Colonic mucosa (tissue), 4 donors: ENCODE measurements around the gene NOS1. TPM values are rescaled to one million over a fixed set of nuclear protein-coding genes. Genes with fewer than 3 reads are reported as not detected.

Source experiments
- DNase-seq: peaks from one replicate; pipeline ENCODE4 v3.0.0-alpha.2; 2020
- H3K27ac ChIP-seq: fragments of 200-600 bp; one replicate; pipeline ENCODE4 v1.8.0; 2021
- H3K27me3 ChIP-seq: fragments of 200-600 bp; one replicate; pipeline ENCODE4 v1.8.0; 2021
- H3K36me3 ChIP-seq: fragments of 200-600 bp; one replicate; pipeline ENCODE4 v1.8.0; 2021
- H3K4me1 ChIP-seq: fragments of 200-600 bp; one replicate; pipeline ENCODE4 v1.8.0; 2021; ENCODE audit warnings: mild to moderate bottlenecking
- H3K4me3 ChIP-seq: fragments of 200-600 bp; one replicate; pipeline ENCODE4 v1.8.0; 2021
- H3K9ac ChIP-seq, 2 donors: one replicate each; pipeline ENCODE4 v1.7.0; 2013; ENCODE audit warnings: control low read depth in 2 of 2, low read depth in 2 of 2, low read length in 2 of 2
- H3K9me3 ChIP-seq: fragments of 200-600 bp; one replicate; pipeline ENCODE4 v1.8.0; 2021
- intact Hi-C: fragments of 100-400 bp; cut with DNase I; formaldehyde crosslinking; loops from one replicate; pipeline ENCODE4 v1.14.1; 2022
- total RNA-seq, 2 donors: library from RNA; stranded (reverse); fragmentation: NEBNext Ultra II Directional in 1 of 2; extraction: Animal tissue kit (Norgen Biotek cat#: 25700) in 1 of 2; gene quantifications; one replicate each; pipeline ENCODE4 v1.2.1, GENCODE V29; 2021
- TF ChIP-seq, protein P1 (sequence below): fragments of 200-600 bp; IDR thresholded peaks from one replicate; pipeline ENCODE4 v1.8.0; 2022; ENCODE audit warnings: antibody characterized with exemption, mild to moderate bottlenecking
- donor health status: healthy.
- donor health status: DM: no; HTN: no; CAD: no.
- donor health status: DM: no; HTN: no; CAD: no.

Gene NOS1
- total RNA-seq, 2 donors from 2014 or later = 0.07 to 1.9 TPM

GRCh38 chr12:117161460-117162166 is 199.8 kb downstream of the NOS1 start:
- H3K4me3 ChIP-seq = no peak overlapping the region
- intact Hi-C loops = no loop called here
- TF ChIP-seq, protein P1, sequence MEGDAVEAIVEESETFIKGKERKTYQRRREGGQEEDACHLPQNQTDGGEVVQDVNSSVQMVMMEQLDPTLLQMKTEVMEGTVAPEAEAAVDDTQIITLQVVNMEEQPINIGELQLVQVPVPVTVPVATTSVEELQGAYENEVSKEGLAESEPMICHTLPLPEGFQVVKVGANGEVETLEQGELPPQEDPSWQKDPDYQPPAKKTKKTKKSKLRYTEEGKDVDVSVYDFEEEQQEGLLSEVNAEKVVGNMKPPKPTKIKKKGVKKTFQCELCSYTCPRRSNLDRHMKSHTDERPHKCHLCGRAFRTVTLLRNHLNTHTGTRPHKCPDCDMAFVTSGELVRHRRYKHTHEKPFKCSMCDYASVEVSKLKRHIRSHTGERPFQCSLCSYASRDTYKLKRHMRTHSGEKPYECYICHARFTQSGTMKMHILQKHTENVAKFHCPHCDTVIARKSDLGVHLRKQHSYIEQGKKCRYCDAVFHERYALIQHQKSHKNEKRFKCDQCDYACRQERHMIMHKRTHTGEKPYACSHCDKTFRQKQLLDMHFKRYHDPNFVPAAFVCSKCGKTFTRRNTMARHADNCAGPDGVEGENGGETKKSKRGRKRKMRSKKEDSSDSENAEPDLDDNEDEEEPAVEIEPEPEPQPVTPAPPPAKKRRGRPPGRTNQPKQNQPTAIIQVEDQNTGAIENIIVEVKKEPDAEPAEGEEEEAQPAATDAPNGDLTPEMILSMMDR = no peak
- H3K9ac ChIP-seq = no peak overlapping the region
- H3K36me3 ChIP-seq = no peaks in the 10 kb centered on the region
- no peaks in the 10 kb centered on the region for H3K9me3 ChIP-seq
- no peak for DNase-seq
- H3K27me3 ChIP-seq = no peaks in the 10 kb centered on the region
- H3K4me1 ChIP-seq = no peaks in the 10 kb centered on the region
- no peak overlapping the region for H3K27ac ChIP-seq

DNA sequence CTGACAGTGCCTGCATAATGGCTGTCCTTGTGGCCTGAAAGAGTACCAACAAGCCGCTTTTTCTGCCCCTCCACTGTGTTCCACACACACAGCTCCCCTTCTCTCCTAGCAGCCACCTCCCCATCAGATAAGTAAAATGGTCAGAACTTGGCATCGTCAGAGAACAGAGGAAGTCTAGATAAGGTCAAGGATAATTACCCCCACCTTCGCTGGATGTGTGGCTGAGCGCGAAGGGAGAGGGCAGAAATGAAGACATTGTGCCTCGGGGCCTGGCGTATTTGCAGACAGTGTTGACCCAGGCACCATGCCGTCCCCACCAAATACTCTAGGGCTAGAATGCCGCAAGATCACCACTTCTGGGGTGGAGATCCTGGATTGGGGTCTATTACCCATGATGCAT is 201.8 kb downstream of the NOS1 start:
- Histone ChIP-seq H3K9ac (no peak overlapping the region), H3K27me3 (no peaks in the 10 kb centered on the region)

GRCh38 chr12:117158911-117159553 is 202.4 kb downstream of the NOS1 start:
- no peak for DNase-seq
- Histone ChIP-seq H3K27me3 (no peaks in the 10 kb centered on the region), H3K27ac (no peak overlapping the region), H3K9me3 (no peaks in the 10 kb centered on the region), H3K4me3 (no peak overlapping the region), H3K9ac (no peak overlapping the region), H3K36me3 (peaks cover 6% of the 10 kb centered on the region), H3K4me1 (no peaks in the 10 kb centered on the region)
- intact Hi-C loops = no loop called here
- TF ChIP-seq, protein P1 = no peak

More for the DNA sequence above, 201.8 kb downstream of the NOS1 start:
- Histone ChIP-seq H3K36me3 (peaks cover 6% of the 10 kb centered on the region), H3K9me3 (no peaks in the 10 kb centered on the region), H3K4me3 (no peak overlapping the region), H3K27ac (no peak overlapping the region), H3K4me1 (no peaks in the 10 kb centered on the region)
- intact Hi-C loops = no loop called here
- TF ChIP-seq, protein P1 = no peak
- no peak for DNase-seq

Other genes starting within 250 kb of the NOS1 start
- gene FBXO21, start 171.2 kb downstream of the NOS1 start, total RNA-seq = 10 to 100 TPM; 34.5 to 34.7 TPM